Stimulated activated CD4-positive, alpha-beta T cell treated with anti-CD3 and anti-CD28 coated beads, TNF-alpha, amount 100 ng/mL, for 4 hours (primary cell): Measurements from ENCODE around the gene MGAT1.
A peak's percentile ranks its signal among the peaks of the same experiment; 100 is the strongest.
"Not testable (repeated sequence)": the region's sequence is repeated elsewhere in the genome, so short reads cannot be mapped to it uniquely, and the experiment has no call there.

Experiments used
- DNase-seq, 3 experiments: peaks; one replicate each; pipeline ENCODE4 v3.0.0-alpha.2; 2020; ENCODE audit warnings: low read depth in 3 of 3

The MGAT1 gene

GRCh38 chr5:180802325-180803180, at the start of gene MGAT1:
Gene MGAT1 (minus strand): TSS chr5:180802806. CDS start chr5:180792971, 9,835 bp downstream.
- peak; percentile 53 to 87 (median 55) for DNase-seq

GRCh38 chr5:180850434-180851078, 48.0 kb upstream of the MGAT1 start:
- no peak for DNase-seq

- DNase-seq: no peak
Observed at GRCh38 chr5:180849827-180850226, 47.2 kb upstream of the MGAT1 start.

GRCh38 chr5:180848878-180849277, 46.3 kb upstream of the MGAT1 start:
- DNase-seq: no peak

GRCh38 chr5:180848265-180848664, 45.7 kb upstream of the MGAT1 start:
- no peak for DNase-seq

GRCh38 chr5:180847026-180847425, 44.4 kb upstream of the MGAT1 start:
- DNase-seq: no peak

GRCh38 chr5:180844858-180845257, 42.3 kb upstream of the MGAT1 start:
- no peak for DNase-seq

- DNase-seq: no peak
Observed at GRCh38 chr5:180844432-180844831, 41.8 kb upstream of the MGAT1 start.

- DNase-seq: no peak
Observed at GRCh38 chr5:180839935-180840334, 37.3 kb upstream of the MGAT1 start.

- no peak for DNase-seq
Observed at GRCh38 chr5:180839227-180839626, 36.6 kb upstream of the MGAT1 start.

- no peak for DNase-seq
Observed at GRCh38 chr5:180837478-180837877, 34.9 kb upstream of the MGAT1 start.

GRCh38 chr5:180832638-180833068, 30.0 kb upstream of the MGAT1 start:
- no peak for DNase-seq

- peak; percentile 48 to 71 (median 54) for DNase-seq
Observed at GRCh38 chr5:180831139-180832093, 28.8 kb upstream of the MGAT1 start.

- DNase-seq: peak; percentile 49 to 51 (median 50)
Observed at GRCh38 chr5:180830253-180831138, 27.9 kb upstream of the MGAT1 start.

- no peak for DNase-seq
Observed at GRCh38 chr5:180829726-180830125, 27.1 kb upstream of the MGAT1 start.

GRCh38 chr5:180828756-180829531, 26.3 kb upstream of the MGAT1 start:
- DNase-seq: not testable (repeated sequence)

GRCh38 chr5:180827374-180827773, 24.8 kb upstream of the MGAT1 start:
- DNase-seq: not testable (repeated sequence)

GRCh38 chr5:180825768-180826525, 23.3 kb upstream of the MGAT1 start:
- DNase-seq: no peak
